Stimulated activated naive CD8-positive, alpha-beta T cell treated with anti-CD3 and anti-CD28 coated beads, Interleukin-15, amount 100 ng/mL, for 72 hours (primary cell): ENCODE results near the gene ITGA6.

Experiments used
- ATAC-seq: fragments of 150-1000 bp; cut with Tn5 transposase; 2 replicates; pipeline ENCODE4 v1.10.0; 2021; ENCODE audit warnings: mild to moderate bottlenecking, moderate library complexity
- DNase-seq, 2 donors: peaks; one replicate each; pipeline ENCODE4 v3.0.0; 2021 to 2022
- H3K27ac Mint-ChIP-seq, 2 donors: one replicate each; pipeline ENCODE4 v1.8.0; 2022; ENCODE audit warnings: mild to moderate bottlenecking in 2 of 2, mixed read lengths in 2 of 2, moderate library complexity in 2 of 2
- H3K27me3 Mint-ChIP-seq: one replicate; pipeline ENCODE4 v1.8.0; 2022; ENCODE audit warnings: mixed read lengths
- H3K4me1 Mint-ChIP-seq: one replicate; pipeline ENCODE4 v1.8.0; 2022; ENCODE audit warnings: mild to moderate bottlenecking, mixed read lengths
- H3K4me3 Mint-ChIP-seq, 2 donors: one replicate each; pipeline ENCODE4 v1.8.0; 2022; ENCODE audit warnings: mild to moderate bottlenecking in 2 of 2, mixed read lengths in 2 of 2, moderate library complexity in 1 of 2
- H3K9me3 Mint-ChIP-seq, 2 donors: one replicate each; pipeline ENCODE4 v1.8.0; 2022; ENCODE audit warnings: mixed read lengths in 2 of 2

Gene ITGA6

GRCh38 chr2:172408143-172408766 lies 19.1 kb upstream of the ITGA6 start:
- H3K27ac Mint-ChIP-seq = peak overlapping the region in 1 of 2 donors; percentile 15
- no peak for ATAC-seq

DNA sequence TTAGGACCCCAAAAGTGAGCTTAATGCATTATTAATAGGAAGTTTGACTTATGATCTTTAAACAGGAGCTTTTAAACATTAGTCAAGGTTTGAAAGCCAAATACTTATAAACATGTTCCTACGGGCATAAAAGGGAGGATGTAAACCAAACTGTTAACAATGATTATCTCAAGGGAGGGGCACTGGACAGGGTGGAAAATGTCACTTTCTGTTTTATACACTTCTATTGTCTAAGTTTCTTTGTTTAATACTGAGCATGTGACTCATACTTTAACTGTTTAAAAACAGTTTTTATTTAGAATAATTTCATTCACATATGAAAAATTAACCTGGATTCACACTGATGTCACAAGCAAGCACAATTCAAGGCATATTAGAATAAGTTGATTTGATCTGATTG lies 18.3 kb upstream of the ITGA6 start:
- Mint-ChIP-seq H3K4me1 (no peaks in the 10 kb centered on the region), H3K27ac (peak overlapping the region in 1 of 2 donors; percentile 59), H3K27me3 (no peaks in the 10 kb centered on the region), H3K4me3 (no peak overlapping the region), H3K9me3 (no peaks in the 10 kb centered on the region)
- no peak for ATAC-seq
- no peak for DNase-seq

More at GRCh38 chr2:172408143-172408766, 19.1 kb upstream of the ITGA6 start:
- DNase-seq = no peak
- Mint-ChIP-seq H3K4me3 (no peak overlapping the region), H3K27me3 (no peaks in the 10 kb centered on the region), H3K9me3 (no peaks in the 10 kb centered on the region), H3K4me1 (no peaks in the 10 kb centered on the region)

DNA sequence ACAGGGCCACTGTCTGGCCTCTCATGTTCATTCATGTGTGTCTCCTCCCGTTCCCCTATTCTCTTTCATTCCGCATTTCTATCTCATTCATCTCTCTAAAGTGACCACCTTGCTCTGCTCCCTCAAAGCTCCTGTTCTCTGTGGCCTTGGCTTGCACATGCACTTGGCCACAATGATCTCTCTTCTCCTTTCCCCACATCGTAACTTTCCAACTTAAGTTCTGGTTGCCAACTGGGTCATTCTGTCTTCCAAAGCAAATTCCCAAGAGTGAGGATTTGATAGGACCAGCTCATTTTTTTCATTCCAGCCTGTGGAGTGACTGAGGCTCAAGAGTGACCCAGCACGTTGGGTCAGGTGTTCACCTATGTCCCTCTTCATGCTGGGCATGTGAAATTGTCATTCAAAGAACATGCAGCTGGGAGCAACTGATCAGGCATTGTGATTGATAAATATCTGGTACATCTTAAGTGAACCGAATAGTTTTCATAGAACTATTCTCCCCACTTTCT lies 14.3 kb upstream of the ITGA6 start:
- Mint-ChIP-seq H3K4me1 (no peaks in the 10 kb centered on the region), H3K27me3 (no peaks in the 10 kb centered on the region), H3K4me3 (no peak overlapping the region), H3K9me3 (no peaks in the 10 kb centered on the region), H3K27ac (no peak overlapping the region)
- ATAC-seq (no peak), DNase-seq (no peak)

GRCh38 chr2:172415157-172415864 lies 12.1 kb upstream of the ITGA6 start:
- H3K4me3 Mint-ChIP-seq = no peak overlapping the region
- no peak for ATAC-seq
- H3K4me1 Mint-ChIP-seq = no peaks in the 10 kb centered on the region
- H3K9me3 Mint-ChIP-seq = no peaks in the 10 kb centered on the region
- H3K27ac Mint-ChIP-seq = no peak overlapping the region
- no peaks in the 10 kb centered on the region for H3K27me3 Mint-ChIP-seq
- DNase-seq = no peak

DNA sequence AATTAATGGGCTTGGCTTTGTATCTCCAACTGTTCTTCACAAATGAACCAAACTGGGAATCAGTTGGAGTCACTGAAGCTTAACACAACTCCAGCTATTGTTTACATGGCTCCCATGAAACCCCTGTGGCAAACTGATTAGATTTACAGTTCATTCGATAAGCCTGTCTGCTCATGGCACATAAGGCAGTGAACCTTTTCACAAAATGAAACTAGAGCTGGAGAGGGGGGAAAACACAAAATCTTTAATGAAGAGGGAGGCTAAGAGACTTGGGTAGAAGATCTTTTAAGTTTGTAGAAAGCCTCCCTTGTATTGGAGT lies 11.6 kb upstream of the ITGA6 start:
- Mint-ChIP-seq H3K4me3 (no peak overlapping the region), H3K4me1 (no peaks in the 10 kb centered on the region), H3K27me3 (no peaks in the 10 kb centered on the region), H3K27ac (no peak overlapping the region), H3K9me3 (no peaks in the 10 kb centered on the region)
- ATAC-seq (no peak), DNase-seq (no peak)

DNA sequence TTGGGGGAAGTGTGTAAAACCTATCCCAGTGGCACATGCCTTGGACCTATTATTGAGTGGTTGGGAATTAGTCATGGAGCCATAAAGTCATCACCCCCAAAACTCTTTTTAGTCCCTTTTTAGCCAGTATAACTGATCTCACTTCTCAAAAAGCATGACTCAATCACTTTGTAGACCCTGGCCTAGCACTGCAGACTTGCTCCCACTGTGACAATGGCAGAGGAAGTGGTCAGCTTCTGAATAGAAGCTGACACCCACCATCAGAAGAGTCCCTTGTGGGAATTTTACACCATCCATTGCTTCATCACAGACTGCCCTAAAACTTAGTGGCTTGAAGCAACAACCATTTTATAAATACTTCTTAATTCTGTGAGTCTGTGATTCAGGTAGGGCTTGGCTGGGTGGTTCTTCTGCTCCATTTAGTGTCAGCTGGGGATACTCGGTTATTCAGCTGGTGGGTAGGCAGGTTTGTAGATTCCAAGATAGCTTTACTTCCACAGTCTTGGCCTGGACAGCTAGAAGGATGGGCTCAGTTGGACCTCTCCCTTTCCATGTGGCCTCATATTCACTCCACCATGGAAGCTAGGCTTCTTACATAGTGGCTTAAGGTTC lies 10.8 kb upstream of the ITGA6 start:
- Mint-ChIP-seq H3K9me3 (no peaks in the 10 kb centered on the region), H3K27me3 (no peaks in the 10 kb centered on the region), H3K4me1 (no peaks in the 10 kb centered on the region), H3K4me3 (no peak overlapping the region), H3K27ac (no peak overlapping the region)
- DNase-seq (no peak), ATAC-seq (peak; percentile 53)

DNA sequence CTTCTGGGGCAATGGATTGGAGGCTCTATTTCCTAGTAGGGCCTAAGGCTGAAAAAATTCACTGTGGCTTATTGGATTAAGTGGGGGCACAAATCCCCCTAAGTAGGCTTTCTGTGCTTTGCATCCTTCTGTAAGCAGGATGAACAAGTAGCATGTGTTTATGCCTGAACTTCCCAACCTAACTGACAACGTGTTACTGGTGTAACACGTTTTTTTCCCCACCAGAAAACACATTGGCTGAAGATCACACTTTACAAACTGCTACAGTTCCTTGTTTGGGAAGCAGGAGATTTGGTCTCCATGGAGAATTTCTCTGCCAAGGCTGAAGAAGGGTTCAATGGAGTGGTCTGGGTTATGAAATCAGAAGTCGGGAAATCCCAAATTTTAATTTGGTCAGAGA lies 7.2 kb upstream of the ITGA6 start:
- Mint-ChIP-seq H3K4me3 (no peak overlapping the region), H3K27me3 (no peaks in the 10 kb centered on the region), H3K4me1 (peaks cover 12% of the 10 kb centered on the region), H3K27ac (no peak overlapping the region), H3K9me3 (no peaks in the 10 kb centered on the region)
- no peak for ATAC-seq
- no peak for DNase-seq

DNA sequence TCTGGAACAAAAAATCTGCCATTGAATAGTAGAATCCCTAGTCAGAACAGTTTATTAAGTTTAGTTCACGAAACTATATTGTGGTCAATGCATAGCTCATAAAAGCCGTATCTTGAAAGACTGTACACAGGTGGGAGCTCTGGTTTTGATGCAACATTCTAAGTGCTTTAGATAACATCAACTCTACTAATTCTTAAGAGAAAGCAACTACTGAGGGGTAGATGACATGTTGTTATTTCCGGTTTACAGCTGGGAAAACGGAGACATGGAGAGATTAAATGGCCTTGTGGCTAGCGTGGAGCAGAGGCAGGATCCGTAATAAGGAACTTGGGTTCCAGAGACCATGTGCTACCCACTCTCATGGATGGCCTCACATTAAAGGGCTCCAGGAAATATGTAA lies 4.2 kb upstream of the ITGA6 start:
- Mint-ChIP-seq H3K9me3 (no peaks in the 10 kb centered on the region), H3K27ac (no peak overlapping the region), H3K4me3 (no peak overlapping the region), H3K27me3 (no peaks in the 10 kb centered on the region), H3K4me1 (peaks cover 24% of the 10 kb centered on the region)
- DNase-seq (no peak), ATAC-seq (no peak)

DNA sequence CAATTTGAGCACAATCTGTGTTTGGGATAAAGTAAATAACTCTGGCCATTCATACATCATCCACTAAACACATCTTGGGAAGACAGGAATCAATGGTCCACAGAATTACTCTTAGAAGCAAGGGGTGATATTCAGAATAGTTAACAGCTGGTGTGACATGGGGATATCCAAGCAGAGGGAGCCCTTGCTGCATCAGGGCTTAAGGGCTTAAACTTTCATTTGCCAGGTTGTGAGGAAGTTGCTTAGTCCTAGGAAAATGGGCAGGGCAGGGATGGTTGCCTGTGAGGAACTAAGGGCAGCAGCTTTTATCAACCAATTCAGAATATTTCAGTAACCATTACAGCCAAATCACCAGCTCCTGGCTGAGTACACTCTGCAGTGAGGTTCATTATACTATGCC lies 2.0 kb upstream of the ITGA6 start:
- no peak overlapping the region for H3K27ac Mint-ChIP-seq
- ATAC-seq = no peak
- no peaks in the 10 kb centered on the region for H3K27me3 Mint-ChIP-seq

DNA sequence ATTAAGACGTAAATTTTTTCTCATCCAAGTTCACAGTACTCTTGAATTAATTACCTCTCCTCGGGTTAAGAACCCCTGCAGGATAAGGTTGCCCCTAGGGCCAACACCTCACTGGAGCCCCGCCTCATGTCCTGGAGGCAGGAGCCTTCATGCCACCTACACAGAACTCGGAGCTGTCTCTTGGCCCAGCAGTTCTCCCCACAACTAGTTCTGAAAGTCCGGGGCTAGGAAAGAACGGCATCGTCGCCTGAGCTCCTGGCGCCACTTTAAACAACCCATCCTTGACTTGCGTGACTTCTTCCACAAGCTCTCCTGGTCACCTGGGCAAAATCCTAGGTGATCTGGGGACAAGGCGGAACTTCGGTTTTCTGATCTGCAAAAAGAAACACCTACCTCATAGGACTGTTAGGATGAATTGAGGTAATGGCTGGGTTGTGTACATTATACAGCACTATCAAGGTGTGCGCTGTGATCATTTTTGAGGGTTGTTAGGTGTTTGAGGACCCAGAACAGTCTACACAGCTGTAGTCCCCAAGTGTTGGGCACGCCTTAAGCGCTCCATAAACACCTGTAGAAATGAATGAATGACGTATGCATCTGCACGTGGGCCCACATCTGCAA lies 641 bp upstream of the ITGA6 start:
- Mint-ChIP-seq H3K4me3 (peak overlapping the region; percentile 82 to 83), H3K27ac (no peak overlapping the region), H3K27me3 (no peaks in the 10 kb centered on the region), H3K4me1 (peaks cover 24% of the 10 kb centered on the region), H3K9me3 (no peaks in the 10 kb centered on the region)
- no peak for DNase-seq
- no peak for ATAC-seq

More for the DNA sequence above, 2.0 kb upstream of the ITGA6 start:
- H3K4me1 Mint-ChIP-seq = peaks cover 24% of the 10 kb centered on the region
- DNase-seq = no peak
- H3K4me3 Mint-ChIP-seq = no peak overlapping the region
- H3K9me3 Mint-ChIP-seq = no peaks in the 10 kb centered on the region

GRCh38 chr2:172427990-172428831 lies 825 bp downstream of the ITGA6 start:
- peaks cover 16% of the 10 kb centered on the region for H3K4me1 Mint-ChIP-seq
- DNase-seq (peak; percentile 57 to 70), ATAC-seq (peak; percentile 62)
- no peaks in the 10 kb centered on the region for H3K9me3 Mint-ChIP-seq
- H3K27ac Mint-ChIP-seq = peak overlapping the region; percentile 19 to 34
- no peaks in the 10 kb centered on the region for H3K27me3 Mint-ChIP-seq
- peak overlapping the region; percentile 86 to 90 for H3K4me3 Mint-ChIP-seq

DNA sequence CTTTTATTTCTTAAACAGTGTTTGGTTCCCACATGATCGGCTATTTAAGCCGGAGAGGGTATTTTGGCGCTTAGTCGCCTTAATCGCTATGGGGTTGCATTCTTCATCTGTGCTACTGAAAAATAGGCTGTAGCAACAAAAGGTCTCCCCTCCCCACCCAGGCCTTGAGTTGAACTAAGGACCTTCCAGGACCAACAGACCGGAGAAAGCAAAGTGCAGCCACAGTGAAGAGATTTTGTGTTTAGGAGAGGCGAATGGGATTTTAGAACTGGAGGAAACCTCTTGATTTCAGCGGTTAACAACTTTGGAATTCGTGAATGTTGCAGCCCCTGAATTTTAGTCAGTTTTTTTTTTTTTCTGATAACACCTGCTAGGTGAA lies 1.4 kb downstream of the ITGA6 start:
- ATAC-seq = no peak
- Mint-ChIP-seq H3K27ac (peak overlapping the region; percentile 1 to 19), H3K9me3 (no peaks in the 10 kb centered on the region), H3K4me1 (peaks cover 12% of the 10 kb centered on the region), H3K4me3 (peak overlapping the region; percentile 86 to 90), H3K27me3 (no peaks in the 10 kb centered on the region)
- DNase-seq = no peak

DNA sequence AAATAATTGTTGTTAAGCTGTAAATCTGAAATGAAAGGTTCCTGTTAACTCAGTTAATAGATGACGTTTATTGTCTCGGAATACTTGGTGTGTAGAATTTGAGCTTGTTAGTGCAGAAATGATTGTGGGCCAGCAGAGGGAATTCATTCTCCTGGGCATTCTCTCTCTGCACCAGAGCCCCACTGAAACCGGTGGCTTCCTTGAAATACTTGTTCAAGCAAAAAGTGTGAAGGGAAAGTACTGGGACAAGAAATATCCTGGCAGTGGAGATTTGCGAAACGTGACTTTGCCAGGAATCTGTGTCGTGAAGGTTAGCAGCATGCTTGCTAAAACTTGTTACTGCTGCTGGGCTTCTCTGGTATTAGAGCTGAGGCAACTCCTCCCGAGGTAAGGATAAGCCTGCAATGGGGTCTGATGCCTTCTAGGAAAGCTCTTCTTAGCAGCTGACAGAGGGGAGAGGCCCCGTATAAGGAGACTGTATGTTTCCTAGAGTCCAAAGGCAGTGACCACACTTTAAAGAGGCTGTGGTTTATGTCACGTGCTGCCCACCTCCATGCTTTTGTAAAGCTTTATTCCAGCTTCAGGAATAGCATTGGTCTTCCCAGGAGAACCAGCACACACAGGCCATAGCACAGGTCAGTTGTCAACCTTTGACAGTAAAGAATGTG lies 2.0 kb downstream of the ITGA6 start:
- Mint-ChIP-seq H3K9me3 (no peaks in the 10 kb centered on the region), H3K27me3 (no peaks in the 10 kb centered on the region), H3K4me1 (peaks cover 12% of the 10 kb centered on the region), H3K27ac (no peak overlapping the region), H3K4me3 (peak overlapping the region; percentile 86 to 90)
- ATAC-seq (no peak), DNase-seq (no peak)

DNA sequence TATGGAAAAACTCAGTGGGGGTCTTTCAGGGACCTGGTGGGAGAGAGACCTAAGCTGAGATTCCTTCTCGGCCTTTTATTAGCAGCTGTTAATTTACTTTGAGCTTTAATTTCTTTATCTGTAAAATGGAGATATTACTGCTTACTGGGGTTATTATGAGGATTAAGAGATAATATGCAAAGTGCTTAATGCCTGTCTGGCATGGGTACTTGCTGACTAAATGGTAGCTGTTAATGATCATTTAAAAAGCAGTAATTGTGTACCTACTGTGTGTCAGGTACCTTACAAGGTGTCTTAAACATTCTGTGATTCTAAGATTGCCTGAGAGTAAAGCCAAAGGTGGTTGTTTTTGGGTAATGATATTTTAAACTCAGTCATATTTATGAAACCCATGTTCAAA lies 2.6 kb downstream of the ITGA6 start:
- Mint-ChIP-seq H3K4me3 (peak overlapping the region in 1 of 2 donors; percentile 24), H3K27ac (no peak overlapping the region), H3K9me3 (no peaks in the 10 kb centered on the region), H3K4me1 (peaks cover 12% of the 10 kb centered on the region), H3K27me3 (no peaks in the 10 kb centered on the region)
- no peak for DNase-seq
- ATAC-seq = no peak

DNA sequence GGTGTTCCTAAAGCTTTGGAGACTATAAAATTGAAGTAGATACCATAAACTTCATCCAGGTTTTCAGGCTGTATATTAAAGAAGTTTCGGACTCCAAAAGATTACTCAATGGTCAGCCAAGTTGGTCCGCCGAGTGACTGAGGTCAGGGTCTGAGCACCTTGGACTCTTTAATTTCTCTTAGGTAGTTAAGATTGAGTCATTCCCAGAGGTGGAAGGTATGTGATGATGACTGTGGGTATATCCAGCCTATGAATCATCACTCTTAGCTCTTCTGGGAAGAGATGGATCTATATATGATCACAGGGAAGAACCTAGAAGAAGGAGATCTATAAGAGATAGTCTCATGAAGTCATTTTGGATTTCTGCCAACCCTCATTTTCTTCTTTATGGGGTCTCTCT lies 3.3 kb downstream of the ITGA6 start:
- Mint-ChIP-seq H3K27ac (no peak overlapping the region), H3K4me3 (no peak overlapping the region), H3K27me3 (no peaks in the 10 kb centered on the region), H3K9me3 (no peaks in the 10 kb centered on the region), H3K4me1 (peaks cover 12% of the 10 kb centered on the region)
- ATAC-seq = no peak
- DNase-seq = no peak
